Measurements from ENCODE around the gene LRP3.

LRP3 gene

DNA sequence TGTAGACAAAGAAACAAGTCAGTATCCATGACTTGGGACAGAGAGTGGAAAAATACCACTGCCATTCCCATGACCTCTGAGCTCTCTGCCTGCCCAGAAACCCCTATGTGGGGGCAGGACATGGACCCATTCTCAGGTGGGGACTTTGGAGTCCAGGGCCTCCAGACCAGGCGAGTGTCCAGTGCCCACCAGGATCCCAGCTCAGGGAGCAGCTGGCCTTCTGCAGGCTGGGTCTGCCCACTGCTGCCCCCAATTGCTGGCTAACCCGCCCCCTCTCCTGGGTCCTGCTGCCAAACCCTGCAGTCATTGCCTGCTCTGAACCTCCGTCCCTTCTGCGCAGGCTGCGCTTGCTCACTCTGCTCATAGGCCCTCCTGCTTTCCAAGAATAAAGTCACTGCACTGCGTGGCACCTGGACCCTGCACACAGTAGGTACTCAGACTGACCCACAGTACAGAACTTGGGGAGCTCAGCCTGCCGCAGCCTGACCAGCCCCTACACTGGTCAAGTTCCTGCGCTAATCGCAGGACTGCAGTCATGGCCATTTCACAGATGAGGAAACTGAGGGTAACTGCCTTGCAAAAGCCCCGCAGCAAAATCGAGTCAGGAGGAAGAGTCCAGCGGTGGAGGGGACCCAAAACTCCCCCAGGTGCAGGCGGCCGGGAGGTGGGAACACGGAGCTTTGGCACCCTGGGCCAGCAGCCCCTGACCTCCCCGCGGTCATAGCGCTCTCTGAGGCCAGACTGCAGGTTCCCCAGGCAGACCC lies 30.7 kb downstream of the LRP3 start:
- Mint-ChIP-seq H3K4me3 (peak overlapping the region; percentile 46 to 71 (median 56)), H3K9me3 (peaks cover 26% of the 10 kb centered on the region), H3K36me3 (ENCODE audit: low read depth) (peaks cover 17% of the 10 kb centered on the region), H3K4me1 (peaks cover 5% of the 10 kb centered on the region), H3K27ac (no peak overlapping the region), H3K27me3 (ENCODE audit: low read depth) (peaks cover 78% of the 10 kb centered on the region)
- TF ChIP-seq, protein P1, sequence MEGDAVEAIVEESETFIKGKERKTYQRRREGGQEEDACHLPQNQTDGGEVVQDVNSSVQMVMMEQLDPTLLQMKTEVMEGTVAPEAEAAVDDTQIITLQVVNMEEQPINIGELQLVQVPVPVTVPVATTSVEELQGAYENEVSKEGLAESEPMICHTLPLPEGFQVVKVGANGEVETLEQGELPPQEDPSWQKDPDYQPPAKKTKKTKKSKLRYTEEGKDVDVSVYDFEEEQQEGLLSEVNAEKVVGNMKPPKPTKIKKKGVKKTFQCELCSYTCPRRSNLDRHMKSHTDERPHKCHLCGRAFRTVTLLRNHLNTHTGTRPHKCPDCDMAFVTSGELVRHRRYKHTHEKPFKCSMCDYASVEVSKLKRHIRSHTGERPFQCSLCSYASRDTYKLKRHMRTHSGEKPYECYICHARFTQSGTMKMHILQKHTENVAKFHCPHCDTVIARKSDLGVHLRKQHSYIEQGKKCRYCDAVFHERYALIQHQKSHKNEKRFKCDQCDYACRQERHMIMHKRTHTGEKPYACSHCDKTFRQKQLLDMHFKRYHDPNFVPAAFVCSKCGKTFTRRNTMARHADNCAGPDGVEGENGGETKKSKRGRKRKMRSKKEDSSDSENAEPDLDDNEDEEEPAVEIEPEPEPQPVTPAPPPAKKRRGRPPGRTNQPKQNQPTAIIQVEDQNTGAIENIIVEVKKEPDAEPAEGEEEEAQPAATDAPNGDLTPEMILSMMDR (IDR thresholded peaks at IDR 0.05; ENCODE audit: unreplicated experiment in 3 of 3) = no peak

DNA sequence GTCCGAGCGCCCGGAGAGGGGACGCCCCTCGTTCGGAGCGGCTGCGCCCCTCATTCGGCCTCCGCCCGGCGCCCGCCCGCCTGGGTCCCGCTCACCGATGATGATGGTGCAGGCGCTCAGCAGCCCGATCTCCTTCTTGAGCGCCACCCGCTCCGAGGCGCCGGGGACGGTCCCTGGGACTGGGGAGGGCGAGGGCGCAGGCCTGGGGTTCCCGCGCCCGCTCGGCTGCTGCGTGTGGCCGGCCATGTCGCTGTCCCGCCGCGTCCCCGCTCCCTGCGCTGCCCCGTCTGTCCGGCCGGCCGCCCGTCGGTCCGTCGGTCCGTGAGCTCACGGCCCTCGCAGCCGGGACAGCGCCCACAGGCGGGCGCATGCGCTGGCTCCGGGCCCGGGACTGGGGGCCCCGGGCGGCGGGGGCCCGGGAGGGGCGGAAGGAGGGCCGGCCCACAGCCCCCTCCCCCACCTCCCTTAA lies 31.4 kb downstream of the LRP3 start, which contains the start of gene SLC7A10:
Gene SLC7A10, minus strand, starts transcription at position 393 of the 469 bp plus-strand sequence. Its CDS starts 147 bp downstream, at position 246.
- Mint-ChIP-seq H3K4me1 (peaks cover 5% of the 10 kb centered on the region), H3K36me3 (ENCODE audit: low read depth) (peaks cover 17% of the 10 kb centered on the region), H3K27ac (no peak within 1 kb of the TSS), H3K4me3 (peak within 1 kb of the TSS; percentile 56 to 76 (median 69)), H3K27me3 (ENCODE audit: low read depth) (peaks cover 83% of the 10 kb centered on the region), H3K9me3 (peaks cover 29% of the 10 kb centered on the region)
- TF ChIP-seq, protein P1 (IDR thresholded peaks at IDR 0.05; ENCODE audit: unreplicated experiment in 3 of 3) = no peak

- Mint-ChIP-seq H3K27me3 (ENCODE audit: low read depth) (peaks cover 88% of the 10 kb centered on the region), H3K4me3 (peak overlapping the region in 2 of 3 experiments; percentile 69 to 76), H3K9me3 (peaks cover 33% of the 10 kb centered on the region), H3K4me1 (peaks cover 5% of the 10 kb centered on the region), H3K27ac (no peak overlapping the region), H3K36me3 (ENCODE audit: low read depth) (peaks cover 21% of the 10 kb centered on the region)
- TF ChIP-seq, protein P1 (IDR thresholded peaks at IDR 0.05; ENCODE audit: unreplicated experiment in 3 of 3) = no peak
These were observed 32.6 kb downstream of the LRP3 start for GRCh38 chr19:33226550-33227241.

- Mint-ChIP-seq H3K4me3 (peak overlapping the region in 2 of 3 experiments; percentile 34 to 64), H3K4me1 (peaks cover 5% of the 10 kb centered on the region), H3K27me3 (ENCODE audit: low read depth) (peaks cover 88% of the 10 kb centered on the region), H3K9me3 (peaks cover 33% of the 10 kb centered on the region), H3K27ac (no peak overlapping the region), H3K36me3 (ENCODE audit: low read depth) (peaks cover 21% of the 10 kb centered on the region)
- TF ChIP-seq, protein P1 (IDR thresholded peaks at IDR 0.05; ENCODE audit: unreplicated experiment in 3 of 3) = no peak
These were observed 33.1 kb downstream of the LRP3 start for GRCh38 chr19:33227242-33227650.

DNA sequence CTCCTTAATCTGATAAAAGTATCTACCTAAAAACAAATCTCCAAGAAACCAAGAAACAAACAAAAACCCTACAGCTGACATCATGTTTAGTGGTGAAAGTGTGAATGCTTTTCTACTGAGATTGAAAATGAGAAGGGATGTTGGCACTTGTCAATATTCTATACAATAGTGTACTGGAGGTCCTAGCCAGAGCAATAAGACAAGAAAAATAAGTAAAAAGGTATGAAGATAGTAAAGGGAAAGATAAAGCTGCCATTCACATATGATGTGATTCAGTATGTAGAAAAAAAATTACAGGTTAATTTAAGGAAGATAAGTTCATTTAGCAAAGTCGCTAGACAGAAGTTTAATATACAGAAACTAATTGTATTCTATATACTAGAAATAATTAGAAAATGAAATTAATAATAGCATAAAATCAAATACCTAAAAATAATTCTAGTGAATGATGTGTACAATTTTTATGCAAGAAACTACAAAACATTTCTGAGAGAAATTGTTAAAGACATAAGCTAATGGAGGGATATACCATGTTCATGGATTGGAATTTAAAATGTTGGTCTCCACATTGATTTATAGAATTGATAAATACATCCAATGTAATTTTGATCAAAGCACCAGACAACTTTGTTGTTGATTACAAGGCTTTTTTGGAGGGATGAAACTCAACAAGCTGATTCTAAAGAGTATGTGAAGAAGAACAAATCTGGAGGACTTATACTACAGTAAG lies 33.9 kb downstream of the LRP3 start:
- peaks cover 81% of the 10 kb centered on the region for H3K27me3 Mint-ChIP-seq (ENCODE audit: low read depth)
- H3K4me1 Mint-ChIP-seq = peaks cover 5% of the 10 kb centered on the region
- H3K4me3 Mint-ChIP-seq = no peak overlapping the region

More for the DNA sequence above, 33.9 kb downstream of the LRP3 start:
- no peak overlapping the region for H3K27ac Mint-ChIP-seq
- peaks cover 33% of the 10 kb centered on the region for H3K9me3 Mint-ChIP-seq
- peaks cover 21% of the 10 kb centered on the region for H3K36me3 Mint-ChIP-seq (ENCODE audit: low read depth)
- TF ChIP-seq, protein P1 (IDR thresholded peaks at IDR 0.05; ENCODE audit: unreplicated experiment in 3 of 3) = no peak

Data from nephron (organoid).